T follicular helper cell (primary cell): ENCODE results near the gene TBPL2.
"Not testable (repeated sequence)": the region's sequence is repeated elsewhere in the genome, so short reads cannot be mapped to it uniquely, and the experiment has no call there.

ENCODE experiments used
- DNase-seq: peaks from one replicate; pipeline ENCODE4 v3.0.0-alpha.2; 2020; ENCODE audit warnings: low read depth

TBPL2 gene

GRCh38 chr14:55441286-55441685 lies 870 bp upstream of the TBPL2 start:
- no peak for DNase-seq

- DNase-seq: no peak
These were observed 2.2 kb downstream of the TBPL2 start for GRCh38 chr14:55438066-55438683.

- no peak for DNase-seq
These were observed 3.5 kb downstream of the TBPL2 start for GRCh38 chr14:55436931-55437330.

GRCh38 chr14:55436519-55436918 lies 3.9 kb downstream of the TBPL2 start:
- no peak for DNase-seq

- DNase-seq: no peak
These were observed 5.6 kb downstream of the TBPL2 start for GRCh38 chr14:55434805-55435174.

GRCh38 chr14:55433880-55434804 lies 6.3 kb downstream of the TBPL2 start:
- DNase-seq: no peak

- no peak for DNase-seq
These were observed 7.8 kb downstream of the TBPL2 start for GRCh38 chr14:55432628-55433027.

- DNase-seq: peak; percentile 36
These were observed 10.3 kb downstream of the TBPL2 start for GRCh38 chr14:55430024-55430690.

GRCh38 chr14:55427439-55427838 lies 13.0 kb downstream of the TBPL2 start:
- no peak for DNase-seq

- DNase-seq: no peak
These were observed 13.5 kb downstream of the TBPL2 start for GRCh38 chr14:55426891-55427290.

GRCh38 chr14:55425091-55425490 lies 15.3 kb downstream of the TBPL2 start:
- no peak for DNase-seq

- no peak for DNase-seq
These were observed 16.4 kb downstream of the TBPL2 start for GRCh38 chr14:55423969-55424368.

- DNase-seq: not testable (repeated sequence)
These were observed 18.1 kb downstream of the TBPL2 start for GRCh38 chr14:55422338-55422737.

- DNase-seq: no peak
These were observed 20.8 kb downstream of the TBPL2 start for GRCh38 chr14:55419663-55420062.

- DNase-seq: no peak
These were observed 22.0 kb downstream of the TBPL2 start for GRCh38 chr14:55418411-55418810.

- no peak for DNase-seq
These were observed 22.5 kb downstream of the TBPL2 start for GRCh38 chr14:55417955-55418354.

- no peak for DNase-seq
These were observed 23.6 kb downstream of the TBPL2 start for GRCh38 chr14:55416866-55417265.

GRCh38 chr14:55414551-55414950 lies 25.9 kb downstream of the TBPL2 start:
- DNase-seq: no peak

GRCh38 chr14:55412676-55413075 lies 27.7 kb downstream of the TBPL2 start:
- DNase-seq: no peak

- peak; percentile 61 for DNase-seq
These were observed 28.7 kb downstream of the TBPL2 start, which contains the start of gene ATG14 for GRCh38 chr14:55411426-55412389. TSS of gene ATG14 (minus strand) at chr14:55411830. CDS start at chr14:55411822, 8 bp downstream.

GRCh38 chr14:55410876-55411275 lies 29.5 kb downstream of the TBPL2 start:
- DNase-seq: no peak
